ENCODE results near the gene LALBA. TPM values are rescaled to one million over a fixed set of nuclear protein-coding genes. Genes with fewer than 3 reads are reported as not detected.

The LALBA gene
- total RNA-seq (2022; extraction: Qiagen RNA extraction): not detected in 5 replicates

GRCh38 chr12:48569946-48570345 is at the start of gene LALBA:
LALBA (minus strand) TSS chr12:48570046; CDS start chr12:48570020, 26 bp downstream.

GRCh38 chr12:48525332-48525731 is 44.5 kb downstream of the LALBA start, which contains the start of gene OR8S1:
OR8S1 (plus strand) TSS chr12:48525632; CDS start chr12:48525632, 0 bp downstream.

Other genes with a start within 250 kb of the LALBA start
- gene ZNF641, start 219.1 kb downstream of the LALBA start, total RNA-seq (2022; extraction: Qiagen RNA extraction): 4.6 to 6.3 TPM (median 5.5 TPM) in 5 replicates
- not detected in 5 replicates for gene ANP32D, start 97.5 kb downstream of the LALBA start, total RNA-seq (2022; extraction: Qiagen RNA extraction)
- not detected in 5 replicates for gene C12orf54, start 87.5 kb downstream of the LALBA start, total RNA-seq (2022; extraction: Qiagen RNA extraction)
- not detected in 5 replicates for gene OR8S1, start 44.4 kb downstream of the LALBA start, total RNA-seq (2022; extraction: Qiagen RNA extraction)
- gene KANSL2, start 112.2 kb upstream of the LALBA start, total RNA-seq (2022; extraction: Qiagen RNA extraction): 35.6 to 45.0 TPM (median 39.3 TPM) in 5 replicates
- gene CCNT1, start 146.7 kb upstream of the LALBA start, total RNA-seq (2022; extraction: Qiagen RNA extraction): 11.7 to 15.9 TPM (median 14.3 TPM) in 5 replicates
- 10.0 to 15.1 TPM (median 13.8 TPM) in 5 replicates for gene ADCY6, start 219.0 kb upstream of the LALBA start, total RNA-seq (2022; extraction: Qiagen RNA extraction)
- gene CACNB3, start 248.4 kb upstream of the LALBA start, total RNA-seq (2022; extraction: Qiagen RNA extraction): 33.2 to 48.4 TPM (median 37.0 TPM) in 5 replicates

Data from A549 treated with Mapracorat at 1 μM for 4 hours (cell line).